Endodermal cell (in vitro differentiated cells): ENCODE data around the gene IFT122. TPM values are rescaled to one million over a fixed set of nuclear protein-coding genes. Genes with fewer than 3 reads are reported as not detected.
"Not testable (repeated sequence)": the region's sequence is repeated elsewhere in the genome, so short reads cannot be mapped to it uniquely, and the experiment has no call there.

ENCODE experiments used
- DNase-seq: peaks from one replicate; pipeline ENCODE4 v3.0.0-alpha.2; 2017
- H3K27ac ChIP-seq: 2 replicates; pipeline ENCODE4 v1.5.1; 2013; ENCODE audit warnings: mild to moderate bottlenecking, low read depth, low read length, moderate library complexity
- H3K27me3 ChIP-seq: 2 replicates; pipeline ENCODE4 v1.6.1; 2013; ENCODE audit warnings: mild to moderate bottlenecking, low read length, moderate library complexity; ENCODE audit not compliant: insufficient read depth, control insufficient read depth, poor library complexity, severe bottlenecking
- H3K36me3 ChIP-seq: 2 replicates; pipeline ENCODE4 v1.7.0; 2013; ENCODE audit warnings: mild to moderate bottlenecking, low read length, moderate library complexity; ENCODE audit not compliant: control insufficient read depth, insufficient read depth
- H3K4me1 ChIP-seq: one replicate; pipeline ENCODE4 v1.7.0; 2013; ENCODE audit warnings: low read length; ENCODE audit not compliant: control insufficient read depth, insufficient read depth
- H3K4me3 ChIP-seq: 2 replicates; pipeline ENCODE4 v1.5.1; 2013; ENCODE audit warnings: mild to moderate bottlenecking, low read length, moderate library complexity
- H3K9ac ChIP-seq: 2 replicates; pipeline ENCODE4 v1.6.1; 2013; ENCODE audit warnings: mild to moderate bottlenecking, low read length, moderate library complexity; ENCODE audit not compliant: poor library complexity, severe bottlenecking; ENCODE audit errors: extremely low read depth
- H3K9me3 ChIP-seq: 2 replicates; pipeline ENCODE4 v1.6.1; 2013; ENCODE audit warnings: mild to moderate bottlenecking, low read length, moderate library complexity; ENCODE audit not compliant: control insufficient read depth
- H3K27ac Mint-ChIP-seq: 2 replicates; pipeline ENCODE4 v1.8.0; 2020; ENCODE audit warnings: mixed read lengths
- H3K27me3 Mint-ChIP-seq: 2 replicates; pipeline ENCODE4 v1.8.0; 2021; ENCODE audit warnings: mild to moderate bottlenecking, mixed read lengths; ENCODE audit not compliant: insufficient read depth
- H3K36me3 Mint-ChIP-seq: 2 replicates; pipeline ENCODE4 v1.8.0; 2020; ENCODE audit warnings: low read depth, mixed read lengths
- H3K4me1 Mint-ChIP-seq: 2 replicates; pipeline ENCODE4 v1.8.0; 2020; ENCODE audit warnings: mixed read lengths
- H3K4me3 Mint-ChIP-seq: 2 replicates; pipeline ENCODE4 v1.8.0; 2020; ENCODE audit warnings: mild to moderate bottlenecking, moderate library complexity, mixed read lengths
- H3K9me3 Mint-ChIP-seq: 2 replicates; pipeline ENCODE4 v1.8.0; 2020; ENCODE audit warnings: mild to moderate bottlenecking, mixed read lengths
- WGBS, 2 experiments: methylation state at CpG; one replicate each; pipeline versions ENCODE4 v1.1.5 to v1.1.7; 2013; ENCODE audit warnings: missing lambda C conversion rate in 2 of 2, mixed read lengths in 1 of 2; ENCODE audit not compliant: insufficient coverage in 1 of 2, insufficient read length in 1 of 2; 5-methylcytosine and 5-hydroxymethylcytosine counted together
- total RNA-seq, 2 donors: library from RNA; stranded (reverse); fragmentation: NEBNext Ultra II Directional in 1 of 2; extraction: Animal tissue kit (Norgen Biotek cat#: 25700) in 1 of 2; gene quantifications; 2 replicates in 1 of 2; 3 replicates in 1 of 2; pipeline ENCODE4 v1.2.1, GENCODE V29; 2021
- TF ChIP-seq, protein P1 (sequence below): fragments of 200-600 bp; sonication (generic); conservative IDR thresholded peaks from 2 replicates; pipeline ENCODE4 v1.5.0; 2021; ENCODE audit warnings: antibody characterized with exemption, mild to moderate bottlenecking

Gene IFT122
- total RNA-seq, 2 donors from 2014 or later: 36.0 to 46.6 TPM

- peaks cover 32% of the 10 kb centered on the region for H3K36me3 ChIP-seq
- Mint-ChIP-seq H3K9me3 (no peaks in the 10 kb centered on the region), H3K27me3 (no peaks in the 10 kb centered on the region), H3K36me3 (peaks cover 41% of the 10 kb centered on the region), H3K4me3 (no peak overlapping the region), H3K27ac (peak overlapping the region; percentile 52), H3K4me1 (peaks cover 15% of the 10 kb centered on the region)
- H3K9me3 ChIP-seq: no peaks in the 10 kb centered on the region
- no peaks in the 10 kb centered on the region for H3K27me3 ChIP-seq
- H3K4me1 ChIP-seq: peaks cover 3% of the 10 kb centered on the region
- H3K4me3 ChIP-seq: no peak overlapping the region
- TF ChIP-seq, protein P1, sequence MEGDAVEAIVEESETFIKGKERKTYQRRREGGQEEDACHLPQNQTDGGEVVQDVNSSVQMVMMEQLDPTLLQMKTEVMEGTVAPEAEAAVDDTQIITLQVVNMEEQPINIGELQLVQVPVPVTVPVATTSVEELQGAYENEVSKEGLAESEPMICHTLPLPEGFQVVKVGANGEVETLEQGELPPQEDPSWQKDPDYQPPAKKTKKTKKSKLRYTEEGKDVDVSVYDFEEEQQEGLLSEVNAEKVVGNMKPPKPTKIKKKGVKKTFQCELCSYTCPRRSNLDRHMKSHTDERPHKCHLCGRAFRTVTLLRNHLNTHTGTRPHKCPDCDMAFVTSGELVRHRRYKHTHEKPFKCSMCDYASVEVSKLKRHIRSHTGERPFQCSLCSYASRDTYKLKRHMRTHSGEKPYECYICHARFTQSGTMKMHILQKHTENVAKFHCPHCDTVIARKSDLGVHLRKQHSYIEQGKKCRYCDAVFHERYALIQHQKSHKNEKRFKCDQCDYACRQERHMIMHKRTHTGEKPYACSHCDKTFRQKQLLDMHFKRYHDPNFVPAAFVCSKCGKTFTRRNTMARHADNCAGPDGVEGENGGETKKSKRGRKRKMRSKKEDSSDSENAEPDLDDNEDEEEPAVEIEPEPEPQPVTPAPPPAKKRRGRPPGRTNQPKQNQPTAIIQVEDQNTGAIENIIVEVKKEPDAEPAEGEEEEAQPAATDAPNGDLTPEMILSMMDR: peak; percentile 72
- peak; percentile 71 for DNase-seq
- 96% methylated on average over 1 of the region's 1 CpG; no CpG with 5 or more reads in 1 of the 2 experiments for WGBS, 2 experiments
- no peak overlapping the region for H3K27ac ChIP-seq
- no peak overlapping the region for H3K9ac ChIP-seq
Observed at GRCh38 chr3:129482721-129483120, 42.7 kb downstream of the IFT122 start.

DNA sequence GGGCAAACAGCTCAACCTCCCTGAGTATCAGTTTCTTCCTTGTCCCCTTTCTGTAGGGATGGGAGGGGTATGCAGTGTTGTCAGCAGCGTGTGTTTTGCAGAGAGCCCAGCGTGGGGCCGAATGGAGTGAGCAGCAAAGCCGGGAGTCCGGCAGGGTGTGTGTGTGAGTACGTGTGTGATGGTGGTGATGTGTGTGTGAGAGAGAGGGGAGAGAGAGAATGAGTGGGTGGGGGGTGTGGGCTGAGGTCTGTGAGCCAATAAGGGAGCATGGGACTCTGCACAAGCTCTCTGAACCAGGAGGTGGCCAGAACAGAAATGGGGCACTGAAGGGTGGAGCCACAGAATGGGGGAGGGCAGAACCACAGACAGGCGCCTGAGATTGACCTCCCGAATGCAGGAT is 43.8 kb downstream of the IFT122 start:
- no peak for DNase-seq
- Mint-ChIP-seq H3K27ac (no peak overlapping the region), H3K36me3 (peaks cover 32% of the 10 kb centered on the region), H3K27me3 (no peaks in the 10 kb centered on the region), H3K4me3 (no peak overlapping the region), H3K4me1 (peaks cover 15% of the 10 kb centered on the region), H3K9me3 (no peaks in the 10 kb centered on the region)
- TF ChIP-seq, protein P1: no peak
- Histone ChIP-seq H3K9me3 (no peaks in the 10 kb centered on the region), H3K27me3 (no peaks in the 10 kb centered on the region), H3K4me3 (no peak overlapping the region), H3K9ac (no peak overlapping the region), H3K36me3 (peaks cover 20% of the 10 kb centered on the region), H3K4me1 (peaks cover 3% of the 10 kb centered on the region), H3K27ac (no peak overlapping the region)
- WGBS, 2 experiments: 67 to 87% methylated on average over 6 to 8 of the region's 8 CpGs

GRCh38 chr3:129485146-129485545 is 45.1 kb downstream of the IFT122 start:
- H3K9me3 Mint-ChIP-seq, H3K27ac ChIP-seq: not testable (repeated sequence)

More at GRCh38 chr3:129485146-129485545, 45.1 kb downstream of the IFT122 start:
- H3K9ac ChIP-seq, DNase-seq, H3K27ac Mint-ChIP-seq, H3K4me3 Mint-ChIP-seq, H3K9me3 ChIP-seq, H3K27me3 Mint-ChIP-seq, H3K27me3 ChIP-seq, H3K4me1 ChIP-seq, H3K4me3 ChIP-seq: not testable (repeated sequence)
- peaks cover 15% of the 10 kb centered on the region for H3K4me1 Mint-ChIP-seq
- peaks cover 26% of the 10 kb centered on the region for H3K36me3 Mint-ChIP-seq
- 93 to 100% methylated on average over 5 to 6 of the region's 6 CpGs for WGBS, 2 experiments
- H3K36me3 ChIP-seq: peaks cover 15% of the 10 kb centered on the region
